ENCODE results near the gene STK11.

Gene STK11

GRCh38 chr19:1173845-1174809, 31.5 kb upstream of the STK11 start, which contains the start of gene SBNO2:
TSS of gene SBNO2 (minus strand) at chr19:1174268. CDS start at chr19:1154276, 19,992 bp downstream.
- CTCF ChIA-PET, result no interaction called here
- POLR2A ChIA-PET (ENCODE audit: low non-redundant PET), result interaction anchor here (0.7 kb wide), 1 partner anchor 56 kb away, joined by 4 read pairs; no protein-coding TSS in a partner anchor
- no peak for TF ChIP-seq CTCF (conservative IDR thresholded peaks at IDR 0.05; ENCODE audit: low read depth)
- DNase-seq (ENCODE audit: low spot score), result peak; percentile 90
- peak within 1 kb of the TSS; percentile 100 for H3K27ac ChIP-seq

GRCh38 chr19:1177322-1178114, 28.1 kb upstream of the STK11 start:
- peak overlapping the region; percentile 100 for H3K27ac ChIP-seq
- ChIA-PET POLR2A (ENCODE audit: low non-redundant PET) (no interaction called here), CTCF (interaction anchor here (0.6 kb wide), 1 partner anchor 449 kb away, joined by 7 read pairs; no protein-coding TSS in a partner anchor)
- TF ChIP-seq CTCF (conservative IDR thresholded peaks at IDR 0.05; ENCODE audit: low read depth), result no peak
- peak; percentile 94 for DNase-seq (ENCODE audit: low spot score)

- CTCF ChIA-PET, result interaction anchor here (0.6 to 1.3 kb wide), 2 partner anchors 63 to 169 kb away, joined by 3 to 5 read pairs; no protein-coding TSS in a partner anchor
- H3K27ac ChIP-seq, result peak overlapping the region; percentile 100
- POLR2A ChIA-PET (ENCODE audit: low non-redundant PET), result interaction anchor here (0.6 to 1.2 kb wide), 3 partner anchors 9 to 77 kb away, joined by 3 to 6 read pairs (median 4); no protein-coding TSS in a partner anchor
- no peak for DNase-seq (ENCODE audit: low spot score)
- no peak for TF ChIP-seq CTCF (conservative IDR thresholded peaks at IDR 0.05; ENCODE audit: low read depth)
Observed at GRCh38 chr19:1181606-1182005, 24.0 kb upstream of the STK11 start.

GRCh38 chr19:1182068-1182467, 23.5 kb upstream of the STK11 start:
- no peak for DNase-seq (ENCODE audit: low spot score)
- POLR2A ChIA-PET (ENCODE audit: low non-redundant PET), result interaction anchor here (0.6 kb wide), 1 partner anchor 10 kb away, joined by 4 read pairs; no protein-coding TSS in a partner anchor
- CTCF ChIA-PET, result interaction anchor here (1.3 kb wide), 1 partner anchor 62 kb away, joined by 5 read pairs; no protein-coding TSS in a partner anchor
- peak overlapping the region; percentile 100 for H3K27ac ChIP-seq
- TF ChIP-seq CTCF (conservative IDR thresholded peaks at IDR 0.05; ENCODE audit: low read depth), result no peak

- peak overlapping the region; percentile 100 for H3K27ac ChIP-seq
- no peak for DNase-seq (ENCODE audit: low spot score)
- ChIA-PET POLR2A (ENCODE audit: low non-redundant PET) (no interaction called here), CTCF (no interaction called here)
- no peak for TF ChIP-seq CTCF (conservative IDR thresholded peaks at IDR 0.05; ENCODE audit: low read depth)
Observed at GRCh38 chr19:1182727-1183126, 22.9 kb upstream of the STK11 start.

Measured in RWPE1 (cell line).